Measurements from ENCODE around the gene IL1R2.

IL1R2 gene

DNA sequence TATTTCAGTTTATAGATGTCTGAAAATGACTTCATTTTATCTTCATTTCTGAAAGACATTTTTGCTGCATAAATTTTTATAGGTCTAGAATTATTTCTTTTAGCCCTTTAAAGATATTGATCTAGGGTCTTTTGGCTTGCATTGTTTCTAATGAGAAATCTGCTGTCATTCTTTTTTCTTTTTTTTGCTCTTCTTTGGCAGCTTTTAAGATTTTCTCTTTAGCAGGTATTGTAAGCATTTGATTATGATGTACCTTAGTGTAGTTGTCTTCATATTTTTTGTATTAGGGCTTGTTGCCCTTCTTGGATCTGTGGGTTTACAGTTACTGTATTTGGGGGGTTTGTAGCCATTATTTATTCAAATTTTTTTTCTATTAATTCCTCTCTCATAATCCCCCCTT is 84.8 kb downstream of the IL1R2 start:
- in situ Hi-C loops (cut with MboI; ENCODE audit: low sequenced_read_pairs): no loop called here
